CD4-positive, alpha-beta T cell treated with Interferon alpha-2 for 1 hour (primary cell): ENCODE measurements around the gene PTPRA.

Experiments
- DNase-seq, 2 donors: peaks; one replicate each; pipeline ENCODE4 v3.0.0-alpha.2; 2020 to 2022

PTPRA gene

GRCh38 chr20:2859330-2860121 is 13.8 kb upstream of the PTPRA start:
- no peak for DNase-seq

GRCh38 chr20:2864626-2865025 is 8.7 kb upstream of the PTPRA start:
- no peak for DNase-seq

DNA sequence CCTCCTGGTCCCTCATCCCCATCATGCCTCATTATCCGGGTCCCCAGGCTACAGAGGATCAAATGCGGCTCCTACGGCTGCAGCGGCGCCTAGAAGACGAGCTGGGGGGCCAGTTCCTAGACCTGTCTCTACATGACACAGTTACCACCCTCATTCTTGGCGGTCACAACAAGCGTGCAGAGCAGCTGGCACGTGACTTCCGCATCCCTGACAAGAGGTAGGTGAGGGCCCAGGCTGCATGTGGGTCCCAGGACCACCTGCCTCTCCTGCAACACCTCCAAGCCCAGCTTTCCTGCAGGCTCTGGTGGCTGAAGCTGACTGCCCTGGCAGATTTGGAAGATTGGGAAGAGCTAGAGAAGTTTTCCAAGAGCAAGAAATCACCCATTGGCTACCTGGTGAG is 8.2 kb upstream of the PTPRA start:
- DNase-seq, result no peak

- DNase-seq, result peak; percentile 23 to 57
These were observed 7.7 kb upstream of the PTPRA start for GRCh38 chr20:2865630-2866029.

DNA sequence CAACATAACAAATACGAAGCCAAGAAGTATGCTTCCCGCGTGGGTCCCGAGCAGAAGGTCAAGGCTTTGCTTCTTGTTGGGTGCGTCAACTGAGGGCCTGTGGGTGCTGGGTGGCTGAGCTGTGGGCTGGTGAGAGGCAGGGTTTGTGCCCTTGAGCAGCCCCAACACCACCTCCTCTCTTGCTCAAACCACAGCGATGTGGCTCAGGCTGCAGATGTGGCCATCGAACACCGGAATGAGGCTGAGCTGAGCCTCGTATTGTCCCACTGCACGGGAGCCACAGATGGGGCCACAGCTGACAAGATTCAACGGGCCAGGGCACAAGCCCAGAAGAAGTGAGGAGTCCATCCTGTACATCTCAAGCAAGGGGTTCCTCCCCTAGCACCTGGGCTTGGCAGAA is 7.0 kb upstream of the PTPRA start:
- DNase-seq, result peak in 1 of 2 donors; percentile 15

- DNase-seq, result no peak
These were observed 6.0 kb upstream of the PTPRA start for GRCh38 chr20:2867081-2867864.

DNA sequence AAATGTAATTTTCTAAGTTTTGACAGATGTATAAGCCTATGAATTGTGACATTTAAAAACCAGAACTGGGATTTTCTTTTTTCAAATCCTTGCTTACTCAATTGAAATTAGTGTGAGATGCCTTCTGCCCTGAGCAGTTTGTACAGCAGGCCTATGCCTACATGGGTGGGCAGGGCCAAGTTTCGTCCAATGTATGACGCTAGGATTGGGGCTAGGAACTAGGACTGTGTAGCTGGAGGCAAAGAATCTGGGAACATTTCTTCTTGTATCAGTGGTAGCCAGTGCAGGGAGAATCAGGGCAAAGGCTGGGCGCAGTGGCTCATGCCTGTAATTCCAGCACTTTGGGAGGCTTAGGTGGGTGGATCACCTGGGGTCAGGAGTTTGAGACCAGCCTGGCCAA is 3.9 kb upstream of the PTPRA start:
- no peak for DNase-seq

GRCh38 chr20:2871111-2871465 is 2.2 kb upstream of the PTPRA start:
- no peak for DNase-seq

GRCh38 chr20:2871661-2872458 is 1.4 kb upstream of the PTPRA start:
- peak in 1 of 2 donors; percentile 28 for DNase-seq

DNA sequence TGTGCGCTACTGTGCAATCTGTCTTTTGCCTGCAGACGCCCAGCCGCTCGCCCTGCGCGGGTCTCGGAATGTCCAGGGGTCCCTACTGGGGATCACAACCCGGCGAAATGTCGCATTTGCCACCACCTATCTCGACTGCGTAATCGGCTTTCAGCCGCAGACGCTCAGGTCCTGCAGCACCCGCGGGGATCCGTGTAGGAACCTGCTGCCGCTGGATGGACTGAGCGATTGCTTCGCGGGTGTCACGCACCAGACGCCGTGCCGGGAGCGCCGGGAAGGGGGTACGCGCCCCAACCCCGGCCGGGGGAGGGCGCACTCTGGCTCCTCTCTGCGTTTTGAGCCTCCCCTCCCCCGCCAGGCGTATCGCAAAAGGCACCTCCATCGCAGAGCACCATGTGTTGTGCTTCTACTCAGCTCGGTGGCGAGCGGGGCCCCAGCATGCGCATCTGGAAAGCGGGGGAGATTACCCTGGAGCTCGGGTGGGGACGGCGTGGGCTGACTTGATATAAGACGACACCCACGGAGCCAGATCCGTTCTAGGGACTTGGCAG is 747 bp upstream of the PTPRA start:
- peak; percentile 71 to 79 for DNase-seq

- DNase-seq, result peak; percentile 48 to 69
These were observed 413 bp downstream of the PTPRA start for GRCh38 chr20:2873747-2874041.

GRCh38 chr20:2874456-2874855 is 1.2 kb downstream of the PTPRA start:
- DNase-seq, result peak in 1 of 2 donors; percentile 18

DNA sequence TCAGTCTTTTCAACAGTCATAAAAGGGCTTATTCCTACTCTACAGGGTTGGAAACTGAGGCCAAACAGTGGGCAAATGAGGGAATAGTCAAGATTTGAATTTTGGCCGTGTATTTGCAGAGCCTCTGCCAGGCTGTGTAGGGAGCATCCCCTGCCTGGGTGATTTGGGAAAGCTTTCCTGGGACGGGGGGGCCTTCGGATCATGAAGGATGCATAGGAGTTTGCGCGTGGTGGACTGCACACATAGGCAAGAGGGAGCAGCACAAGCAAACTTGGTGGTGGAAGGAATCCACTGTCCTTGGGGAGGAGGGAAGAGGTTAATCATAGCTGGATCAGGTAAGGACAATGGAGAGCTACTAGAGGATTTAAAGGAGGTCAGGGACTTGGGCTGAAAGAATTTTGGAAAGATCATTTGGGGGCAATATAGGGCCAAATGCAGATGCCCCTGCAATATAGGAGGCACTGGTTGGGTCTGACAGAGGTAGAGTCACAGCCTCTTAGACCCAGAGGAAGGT is 2.5 kb downstream of the PTPRA start:
- no peak for DNase-seq

DNA sequence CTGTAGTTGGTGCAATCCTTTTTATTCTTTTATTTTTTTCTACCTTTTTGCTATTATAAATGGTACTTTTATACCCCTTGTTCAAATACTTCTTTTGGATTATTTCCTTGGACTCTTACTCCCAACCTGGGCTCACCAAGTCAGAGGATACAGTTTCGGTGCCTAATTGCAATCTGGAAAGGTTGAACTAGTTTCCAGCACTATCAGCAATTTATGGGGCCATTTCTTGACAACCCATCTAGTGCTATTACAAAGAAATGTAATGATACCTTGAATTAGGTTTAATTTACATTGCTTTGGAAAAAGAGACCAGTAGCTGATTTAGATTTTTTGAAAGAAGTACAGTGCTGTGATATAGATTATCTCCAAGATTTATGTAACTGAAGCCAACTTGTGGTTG is 5.2 kb downstream of the PTPRA start:
- DNase-seq, result no peak

- DNase-seq, result no peak
These were observed 5.9 kb downstream of the PTPRA start for GRCh38 chr20:2879146-2879545.

GRCh38 chr20:2880650-2881049 is 7.4 kb downstream of the PTPRA start:
- no peak for DNase-seq

- no peak for DNase-seq
These were observed 10.7 kb downstream of the PTPRA start for GRCh38 chr20:2883726-2884637.

- DNase-seq, result no peak
These were observed 14.4 kb downstream of the PTPRA start for GRCh38 chr20:2887715-2888114.

DNA sequence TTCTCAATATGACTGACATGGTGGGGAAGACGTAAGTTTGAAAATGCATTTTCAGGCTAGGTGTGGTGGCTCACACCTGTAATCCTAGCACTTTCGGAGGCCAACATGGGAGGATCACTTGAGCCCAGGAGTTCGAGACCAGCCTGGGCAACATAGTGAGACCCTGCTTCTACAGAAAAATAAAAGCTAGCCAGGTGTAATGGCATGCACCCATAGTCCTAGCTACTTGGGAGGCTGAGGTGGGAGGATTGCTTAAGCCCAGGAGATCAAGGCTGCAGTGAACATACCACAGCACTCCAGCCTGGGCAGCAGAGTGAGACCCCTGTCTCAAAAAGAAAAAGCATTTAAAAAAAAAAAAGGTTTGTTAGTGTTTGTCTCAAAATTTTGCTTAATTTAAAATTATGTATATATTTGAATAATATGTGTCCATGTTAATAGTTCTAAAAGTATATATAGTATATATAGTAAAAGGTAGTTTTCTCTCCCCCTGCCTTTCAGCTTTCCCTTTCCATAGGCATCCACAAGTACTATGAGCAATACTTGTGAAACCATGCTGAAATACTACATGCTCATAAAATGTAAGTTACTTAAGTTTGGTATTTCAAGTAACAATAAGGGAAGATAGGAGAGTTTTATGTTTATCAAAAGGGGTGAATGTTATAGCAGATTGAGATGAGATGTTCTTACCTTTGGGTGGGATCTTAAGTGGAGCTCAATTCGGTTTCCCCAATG is 15.1 kb downstream of the PTPRA start:
- no peak for DNase-seq

DNA sequence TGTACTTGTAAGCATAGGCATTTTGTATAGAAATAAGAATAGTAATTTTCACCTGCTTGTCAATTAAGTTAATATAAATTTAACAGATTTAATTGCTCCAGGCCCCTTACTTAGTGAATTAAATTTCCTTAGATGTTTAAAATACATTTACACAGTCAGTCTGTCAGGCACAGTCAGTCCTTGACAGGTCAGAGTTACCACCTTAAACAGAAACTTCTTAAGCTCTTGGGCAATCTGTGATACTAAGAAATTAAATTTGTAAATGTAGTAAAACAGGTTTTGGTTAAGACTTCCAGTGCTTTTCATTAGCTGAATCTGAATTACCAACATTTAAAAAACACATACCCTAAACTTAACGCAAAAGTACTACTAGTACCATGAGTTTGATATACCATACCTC is 15.9 kb downstream of the PTPRA start:
- DNase-seq, result no peak

DNA sequence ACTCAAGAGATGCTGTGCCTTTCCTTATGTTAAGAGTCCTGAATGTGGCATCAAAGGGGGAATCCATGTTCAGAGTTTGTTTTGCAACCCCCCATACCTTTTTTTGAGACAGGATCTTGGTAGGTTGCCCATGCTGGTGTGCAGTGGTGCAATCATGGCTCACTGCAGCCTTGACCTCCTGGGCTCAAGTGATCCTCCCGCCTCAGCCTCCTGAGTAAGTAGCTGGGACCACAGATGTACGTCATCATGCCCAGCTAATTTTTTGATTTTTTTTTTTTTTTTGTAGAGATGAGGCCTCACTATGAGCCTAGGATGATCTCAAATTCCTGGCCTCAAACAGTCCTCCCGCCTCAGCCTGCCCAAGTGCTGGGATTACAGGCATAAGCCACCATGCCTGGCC is 16.5 kb downstream of the PTPRA start:
- no peak for DNase-seq
